ENCODE data around the gene RCOR1. TPM values are rescaled to one million over a fixed set of nuclear protein-coding genes. Genes with fewer than 3 reads are reported as not detected.

RCOR1 gene
- total RNA-seq, 3 donors from 2014 or later (not counting 1 experiment from before 2014, with no cell fraction given), result 20.3 to 36.5 (median 21.8) TPM

DNA sequence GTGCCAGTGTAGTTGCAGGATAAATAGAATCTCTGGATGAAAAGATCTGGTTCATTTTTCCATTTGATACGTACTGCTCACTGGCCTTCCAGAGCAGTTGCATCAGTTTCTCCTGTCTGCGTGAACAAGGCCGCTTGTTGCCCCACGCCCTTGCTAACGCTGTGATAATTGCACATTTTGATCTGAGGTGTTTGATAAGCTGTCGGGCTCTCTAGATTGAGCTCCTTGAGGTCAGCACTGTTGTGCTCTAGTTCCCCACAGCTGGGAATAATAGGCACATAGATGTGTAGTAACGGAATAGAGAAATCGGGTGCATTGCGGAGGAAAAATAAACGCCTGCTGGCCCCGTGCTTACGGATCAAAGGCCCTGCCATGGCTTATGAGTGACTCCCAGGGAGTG lies 142.0 kb downstream of the RCOR1 start:
- no peak overlapping the region for H3K4me3 ChIP-seq (ENCODE audit: low read length)
- Mint-ChIP-seq H3K4me3 (no peak overlapping the region), H3K36me3 (no peaks in the 10 kb centered on the region), H3K27ac (no peak overlapping the region), H3K9me3 (no peaks in the 10 kb centered on the region), H3K27me3 (ENCODE audit: low read depth in 2 of 2) (no peaks in the 10 kb centered on the region), H3K4me1 (no peaks in the 10 kb centered on the region)
- H3K27ac ChIP-seq (ENCODE audit: low read length), result no peak overlapping the region
- WGBS (ENCODE audit: insufficient coverage), result 96% methylated on average over 12 of the region's 12 CpGs
- H3K9me3 ChIP-seq (ENCODE audit: control insufficient read depth, insufficient read depth, low read length), result no peaks in the 10 kb centered on the region
- DNase-seq, result no peak
- no peak for TF ChIP-seq CTCF (IDR thresholded peaks at IDR 0.05)
- intact Hi-C loops (cut with micrococcal nuclease), result no loop called here
- peaks cover 6% of the 10 kb centered on the region for H3K36me3 ChIP-seq (ENCODE audit: control insufficient read depth, insufficient read depth, low read length)
- no peaks in the 10 kb centered on the region for H3K4me1 ChIP-seq (ENCODE audit: control insufficient read depth, insufficient read depth, low read length)
- ATAC-seq, result no peak
- no peaks in the 10 kb centered on the region for H3K27me3 ChIP-seq (ENCODE audit: control insufficient read depth, insufficient read depth, low read length)

GRCh38 chr14:102736956-102737355 lies 144.5 kb downstream of the RCOR1 start:
- intact Hi-C loops (cut with micrococcal nuclease), result no loop called here
- Histone ChIP-seq H3K4me1 (ENCODE audit: control insufficient read depth, insufficient read depth, low read length) (no peaks in the 10 kb centered on the region), H3K36me3 (ENCODE audit: control insufficient read depth, insufficient read depth, low read length) (no peaks in the 10 kb centered on the region), H3K9me3 (ENCODE audit: control insufficient read depth, insufficient read depth, low read length) (peaks cover 10% of the 10 kb centered on the region), H3K27ac (ENCODE audit: low read length) (no peak overlapping the region), H3K27me3 (ENCODE audit: control insufficient read depth, insufficient read depth, low read length) (no peaks in the 10 kb centered on the region), H3K4me3 (ENCODE audit: low read length) (no peak overlapping the region)
- Mint-ChIP-seq H3K27me3 (ENCODE audit: low read depth in 2 of 2) (no peaks in the 10 kb centered on the region), H3K4me1 (no peaks in the 10 kb centered on the region), H3K9me3 (peaks cover 0 to 2% of the 10 kb centered on the region in 2 donors), H3K36me3 (no peaks in the 10 kb centered on the region), H3K27ac (no peak overlapping the region), H3K4me3 (no peak overlapping the region)
- TF ChIP-seq CTCF (IDR thresholded peaks at IDR 0.05), result no peak
- ATAC-seq, result no peak
- 99% methylated on average over 3 of the region's 3 CpGs for WGBS (ENCODE audit: insufficient coverage)
- DNase-seq, result no peak

DNA sequence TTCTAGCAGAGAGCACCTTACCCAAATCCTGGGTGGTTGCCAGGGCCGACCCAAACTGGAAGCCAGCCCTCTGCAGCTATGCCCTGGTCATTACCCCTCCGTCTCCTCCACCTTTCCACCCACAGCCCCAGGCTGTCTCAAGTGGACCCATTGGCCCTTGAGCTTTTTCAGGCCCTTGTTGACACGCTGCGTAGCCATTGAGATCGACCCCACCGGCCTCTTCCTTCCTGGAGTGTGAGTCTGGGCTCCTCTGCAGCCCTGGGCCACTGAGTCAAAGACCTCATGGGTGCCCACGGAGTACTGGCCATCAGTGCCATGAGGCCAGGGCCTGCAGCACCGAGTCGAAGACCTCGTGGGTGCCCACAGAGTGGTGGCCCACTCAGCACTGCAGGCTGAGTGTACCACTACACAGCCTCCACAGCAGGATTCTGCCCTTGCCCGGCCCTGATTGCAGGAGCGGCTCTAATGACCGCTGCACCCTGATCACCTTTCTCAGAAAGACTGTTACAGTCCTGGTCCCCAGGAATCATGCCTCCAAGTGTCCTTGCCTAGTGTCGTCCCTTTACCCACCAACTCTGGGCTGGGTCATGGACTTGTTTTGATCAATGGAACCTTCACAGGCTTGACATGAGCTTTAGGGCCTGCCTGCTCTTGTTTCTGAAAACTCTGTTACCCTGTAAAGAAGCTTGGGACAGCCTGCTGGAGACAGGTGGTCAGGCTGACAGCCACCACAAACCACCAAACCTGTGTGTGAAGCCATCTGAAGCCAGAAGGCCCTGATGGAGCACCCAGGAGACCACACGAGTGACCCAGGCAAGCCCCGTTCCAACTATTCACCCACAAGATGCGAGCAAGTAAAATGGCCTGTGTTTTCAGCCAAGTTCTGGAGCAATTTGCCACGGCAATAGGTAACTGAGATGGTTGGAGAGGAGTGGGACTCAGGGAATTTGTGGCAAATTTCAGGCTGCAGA lies 145.2 kb downstream of the RCOR1 start:
- intact Hi-C loops (cut with micrococcal nuclease), result no loop called here
- Mint-ChIP-seq H3K4me1 (no peaks in the 10 kb centered on the region), H3K4me3 (no peak overlapping the region), H3K27me3 (ENCODE audit: low read depth in 2 of 2) (no peaks in the 10 kb centered on the region), H3K9me3 (peaks cover 0 to 3% of the 10 kb centered on the region in 2 donors), H3K36me3 (no peaks in the 10 kb centered on the region), H3K27ac (no peak overlapping the region)
- H3K4me3 ChIP-seq (ENCODE audit: low read length), result no peak overlapping the region
- H3K27me3 ChIP-seq (ENCODE audit: control insufficient read depth, insufficient read depth, low read length), result no peaks in the 10 kb centered on the region
- WGBS (ENCODE audit: insufficient coverage), result 87% methylated on average over 18 of the region's 18 CpGs
- DNase-seq (no peak), ATAC-seq (no peak)
- no peak for TF ChIP-seq CTCF (IDR thresholded peaks at IDR 0.05)
- no peak overlapping the region for H3K27ac ChIP-seq (ENCODE audit: low read length)
- H3K4me1 ChIP-seq (ENCODE audit: control insufficient read depth, insufficient read depth, low read length), result no peaks in the 10 kb centered on the region
- H3K9me3 ChIP-seq (ENCODE audit: control insufficient read depth, insufficient read depth, low read length), result peaks cover 13% of the 10 kb centered on the region
- no peaks in the 10 kb centered on the region for H3K36me3 ChIP-seq (ENCODE audit: control insufficient read depth, insufficient read depth, low read length)

Data from natural killer cell (primary cell).